GM12878 (cell line): ENCODE measurements around the gene ZNF302. TPM values are rescaled to one million over a fixed set of nuclear protein-coding genes. Genes with fewer than 3 reads are reported as not detected.
"Not testable (repeated sequence)": the region's sequence is repeated elsewhere in the genome, so short reads cannot be mapped to it uniquely, and the experiment has no call there.

Experiments used
- ATAC-seq: fragments of 200-7000 bp; cut with Tn5 transposase; 3 replicates; pipeline ENCODE4 v1.9.1; 2020; ENCODE audit warnings: mild to moderate bottlenecking, moderate library complexity
- BruUV-seq: library from RNA; stranded (reverse); fragments of 400-500 nt; replicated peaks from 2 replicates; lab custom pipeline; 2021; lab: Mats Ljungman, UMichigan
- CTCF ChIA-PET: fragments of 300-600 bp; sonication (Branson Sonifier 250); formaldehyde crosslinking; extraction: SDS; loops from one replicate; lab custom pipeline; 2021; ENCODE audit warnings: inconsistent platforms; lab: Yijun Ruan, JAX
- POLR2A ChIA-PET: fragments of 350-600 bp; formaldehyde crosslinking; extraction: SDS; loops from one replicate; lab custom pipeline; 2021; ENCODE audit warnings: inconsistent platforms; lab: Charles Lee
- RAD21 ChIA-PET: fragments of 300-600 bp; sonication (Branson Sonifier 250); formaldehyde crosslinking; loops from one replicate; lab custom pipeline; 2023; ENCODE audit warnings: antibody characterized with exemption; ENCODE audit not compliant: unreplicated experiment; lab: Charles Lee
- SMC1A ChIA-PET: fragments of 300-600 bp; sonication (Branson Sonifier 250); formaldehyde crosslinking; loops from one replicate; lab custom pipeline; 2023; ENCODE audit not compliant: unreplicated experiment, uncharacterized antibody; lab: Charles Lee
- DNase-seq: peaks from one replicate; pipeline ENCODE4 v3.0.0-alpha.2; 2011; ENCODE audit warnings: low read depth, low spot score
- FAIRE-seq: peaks from 3 replicates; lab custom pipeline; 2011; peaks lifted over from hg19 to GRCh38; lab: Jason Lieb, UNC
- H2AFZ ChIP-seq: 2 replicates; pipeline ENCODE4 v1.6.0; 2011; ENCODE audit warnings: low read depth, low read length, control low read depth; ENCODE audit not compliant: control insufficient read depth
- H3K27ac ChIP-seq: 2 replicates; pipeline ENCODE4 v1.5.1; 2011; ENCODE audit warnings: control low read depth; ENCODE audit not compliant: control insufficient read depth, insufficient read depth
- H3K27me3 ChIP-seq, 2 experiments: replicated peaks in 1 of 2; 2 replicates each; pipeline versions ENCODE4 v1.6.0 to v1.6.1; 2011; ENCODE audit warnings: low read length in 1 of 2; ENCODE audit not compliant: control insufficient read depth in 2 of 2, insufficient read depth in 2 of 2
- H3K36me3 ChIP-seq, 2 experiments: 2 replicates each; pipeline ENCODE4 v1.5.1; 2011; ENCODE audit warnings: low read length in 1 of 2; ENCODE audit not compliant: control insufficient read depth in 2 of 2, insufficient read depth in 2 of 2
- H3K4me1 ChIP-seq: 2 replicates; pipeline ENCODE4 v1.6.1; 2011; ENCODE audit warnings: mild to moderate bottlenecking, low read length, moderate library complexity, mixed read lengths; ENCODE audit not compliant: control insufficient read depth, insufficient read depth
- H3K4me2 ChIP-seq: 2 replicates; pipeline ENCODE4 v1.6.0; 2011; ENCODE audit warnings: control low read depth; ENCODE audit not compliant: control insufficient read depth, insufficient read depth
- H3K4me3 ChIP-seq: fragments of 200-600 bp; sonication (generic); 2 replicates; pipeline ENCODE4 v1.5.1; 2016
- H3K79me2 ChIP-seq: 2 replicates; pipeline ENCODE4 v1.6.0; 2011; ENCODE audit warnings: low read length; ENCODE audit not compliant: control insufficient read depth, insufficient read depth
- H3K9ac ChIP-seq: 2 replicates; pipeline ENCODE4 v1.8.0; 2011; ENCODE audit warnings: low read length, control low read depth, mixed read lengths; ENCODE audit not compliant: control insufficient read depth, insufficient read depth
- H3K9me3 ChIP-seq: replicated peaks from 3 replicates; pipeline ENCODE4 v1.5.1; 2011; ENCODE audit warnings: mild to moderate bottlenecking, low read length; ENCODE audit not compliant: control insufficient read depth, insufficient read depth
- H4K20me1 ChIP-seq: 2 replicates; pipeline ENCODE4 v1.6.0; 2011; ENCODE audit not compliant: control insufficient read depth, insufficient read depth
- GATAD2B ChIP-seq: fragments of 450-650 bp; conservative IDR thresholded peaks from 2 replicates; pipeline ENCODE4 v1.6.1; 2017; ENCODE audit warnings: low read depth, mild to moderate bottlenecking, moderate library complexity
- HSF1 ChIP-seq: fragments of 150-350 bp; IDR thresholded peaks from 2 replicates; pipeline ENCODE4 v1.6.1; 2014; ENCODE audit warnings: mild to moderate bottlenecking, low read depth, low read length
- SUPT20H ChIP-seq: IDR thresholded peaks from 2 replicates; pipeline ENCODE4 v1.6.1; 2011; ENCODE audit warnings: low read depth, mild to moderate bottlenecking, low read length, moderate library complexity, borderline replicate concordance; ENCODE audit not compliant: control insufficient read depth
- WGBS: methylation state at CpG from one replicate; pipeline ENCODE4 v1.1.6; 2016; ENCODE audit warnings: low lambda C conversion rate; ENCODE audit not compliant: insufficient replicate concordance, insufficient coverage; ENCODE audit errors: missing lambda C conversion rate; 5-methylcytosine and 5-hydroxymethylcytosine counted together
- in situ Hi-C: fragments of 300-500 bp; cut with MboI; formaldehyde crosslinking; loops from 9 replicates; pipeline ENCODE4 v1.14.3; 2018; ENCODE audit warnings: mixed read lengths
- intact Hi-C: fragments of 100-400 bp; cut with micrococcal nuclease; formaldehyde crosslinking; loops from one replicate; pipeline ENCODE4 v1.14.2; 2022; ENCODE audit not compliant: unreplicated experiment
- polyA plus RNA-seq, 11 experiments: library from polyadenylated mRNA; depleted of rRNA in 4 of 11; unstranded in 6 of 11; stranded (reverse) in 5 of 11; fragments of >200 nt; fragmentation: Nextera tagmentation in 4 of 11; fragmentation: Illumina TruSeq in 1 of 11; extraction: Ambion mirVana in 4 of 11; extraction: Trizol in 1 of 11; gene quantifications; 1 replicate in 1 of 11; 2 replicates in 10 of 11; pipeline versions ENCODE4 v1.2.1 to v1.2.3, GENCODE V29; 2011 to 2016; ENCODE audit warnings: inconsistent platforms in 2 of 11, missing spikeins in 2 of 11, low read depth in 1 of 11
- total RNA-seq, 4 experiments: library from RNA; depleted of rRNA in 3 of 4; stranded (reverse); fragments of >200 nt in 3 of 4; fragmentation: Illumina TruSeq in 1 of 4; extraction: Trizol in 1 of 4; gene quantifications; 2 replicates each; pipeline versions ENCODE4 v1.2.1 to v1.2.3, GENCODE V29; 2013 to 2021

ZNF302 gene
- total and polyA plus RNA-seq, 10 of the 15 experiments (the other 5 are each of a cell fraction or from before 2014, with no cell fraction given) = 8.4 to 35.4 (median 19.7) TPM

- Histone ChIP-seq H3K4me3 (no peak overlapping the region), H2AFZ (no peak overlapping the region), H4K20me1 (no peaks in the 10 kb centered on the region), H3K9ac (no peak overlapping the region), H3K4me2 (no peak overlapping the region), H3K36me3 (peaks cover 0 to 23% of the 10 kb centered on the region in 2 experiments; a peak in 3 of 4 replicates), H3K27me3 (no peaks in the 10 kb centered on the region), H3K27ac (no peak overlapping the region), H3K4me1 (peaks cover 9% of the 10 kb centered on the region), H3K9me3 (peaks cover 39% of the 10 kb centered on the region), H3K79me2 (peaks cover 4% of the 10 kb centered on the region)
- BruUV-seq = no TSS peak
- in situ Hi-C loops (no loop called here), intact Hi-C loops (no loop called here)
- no peak for ATAC-seq
- no peak for FAIRE-seq
- TF ChIP-seq HSF1 (no peak), GATAD2B (no peak), SUPT20H (no peak)
- ChIA-PET RAD21 (no interaction called here), CTCF (interaction anchor here (3.4 kb wide), 1 partner anchor 42 kb away, joined by 10 read pairs; no protein-coding TSS in a partner anchor), SMC1A (no interaction called here), POLR2A (no interaction called here)
- no peak for DNase-seq
- over 99% methylated on average over 9 of the region's 9 CpGs for WGBS
These were observed 4.0 kb downstream of the ZNF302 start for GRCh38 chr19:34681478-34681877.

GRCh38 chr19:34685266-34685665 is 7.8 kb downstream of the ZNF302 start:
- CTCF ChIA-PET, H3K9ac ChIP-seq, RAD21 ChIA-PET, in situ Hi-C loops, DNase-seq, H4K20me1 ChIP-seq, H3K79me2 ChIP-seq, BruUV-seq, H3K4me3 ChIP-seq, FAIRE-seq, ATAC-seq, H3K27ac ChIP-seq, intact Hi-C loops, POLR2A ChIA-PET, H3K4me1 ChIP-seq, H3K4me2 ChIP-seq, H3K27me3 ChIP-seq, SMC1A ChIA-PET, H2AFZ ChIP-seq: not testable (repeated sequence)
- 86% methylated on average over 5 of the region's 5 CpGs for WGBS
- Histone ChIP-seq H3K9me3 (peaks cover 24% of the 10 kb centered on the region; the same call in 2 of the 3 replicates), H3K36me3 (peaks cover 0 to 13% of the 10 kb centered on the region in 2 experiments; a peak in 2 of 4 replicates)
